GM12873 (cell line): ENCODE data around the gene PIGC.
A peak's percentile ranks its signal among the peaks of the same experiment; 100 is the strongest.

ENCODE experiments used
- CTCF ChIP-seq: IDR thresholded peaks from 2 replicates; pipeline ENCODE4 v1.5.1; 2012; ENCODE audit warnings: low read depth, mild to moderate bottlenecking, moderate library complexity, low read length, control low read depth; ENCODE audit not compliant: insufficient read depth; ENCODE audit errors: missing control alignments

The PIGC gene

DNA sequence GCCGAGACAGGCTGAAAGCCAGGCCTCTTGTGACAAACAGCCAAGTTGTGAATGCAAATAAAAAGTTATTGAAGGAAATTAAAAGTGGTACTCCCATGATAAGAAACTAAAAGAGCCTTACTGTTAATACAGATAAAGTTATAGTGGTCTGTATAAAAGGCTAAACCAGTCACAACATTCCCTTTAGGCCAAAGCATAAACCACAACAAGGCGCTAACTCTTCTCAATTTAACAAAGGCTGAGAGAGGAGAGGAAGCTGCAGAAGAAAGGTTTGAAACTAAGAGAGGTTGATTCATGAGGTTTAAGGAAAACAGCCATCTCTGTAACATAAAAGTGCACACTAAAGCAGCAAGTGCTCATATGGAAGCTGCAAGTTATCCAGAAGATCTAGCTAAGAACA is 12.7 kb downstream of the PIGC start:
- no peak for TF ChIP-seq CTCF

DNA sequence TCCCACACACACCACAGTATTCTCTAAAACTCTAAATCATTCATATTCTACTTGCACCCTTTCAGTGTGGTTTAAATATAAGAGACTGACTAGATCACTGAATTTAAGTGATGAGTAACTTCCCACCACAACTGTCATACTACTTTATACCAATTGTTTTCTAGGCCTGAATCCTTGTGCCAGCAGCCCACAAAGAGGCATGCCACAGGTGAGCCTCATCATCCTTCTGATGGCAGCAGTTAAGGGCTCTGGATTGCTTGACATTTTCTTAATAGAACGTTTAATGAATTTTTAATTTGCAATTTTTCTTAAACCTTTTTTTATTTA is 13.8 kb downstream of the PIGC start:
- no peak for TF ChIP-seq CTCF

GRCh38 chr1:172429331-172430127 is 14.3 kb downstream of the PIGC start:
- TF ChIP-seq CTCF = peak; percentile 59

DNA sequence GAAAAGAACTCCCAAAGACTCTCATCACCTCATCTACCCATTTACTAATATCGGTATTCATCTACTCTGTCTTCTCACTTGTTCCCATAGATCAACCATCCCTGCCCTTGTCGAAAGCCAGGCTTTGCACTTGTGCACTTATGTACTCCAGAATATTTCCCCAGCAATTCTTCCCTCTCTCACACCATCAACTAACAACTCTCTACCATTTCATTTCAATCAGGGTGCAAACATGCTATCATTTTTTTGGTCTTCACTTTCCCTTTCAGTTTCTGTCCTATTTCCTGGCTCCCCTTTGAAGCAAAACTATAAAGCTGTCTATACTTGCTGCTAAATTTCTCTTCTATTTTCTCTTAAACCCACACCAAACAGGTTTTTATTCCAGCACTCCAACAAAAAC is 16.7 kb downstream of the PIGC start:
- TF ChIP-seq CTCF = no peak

DNA sequence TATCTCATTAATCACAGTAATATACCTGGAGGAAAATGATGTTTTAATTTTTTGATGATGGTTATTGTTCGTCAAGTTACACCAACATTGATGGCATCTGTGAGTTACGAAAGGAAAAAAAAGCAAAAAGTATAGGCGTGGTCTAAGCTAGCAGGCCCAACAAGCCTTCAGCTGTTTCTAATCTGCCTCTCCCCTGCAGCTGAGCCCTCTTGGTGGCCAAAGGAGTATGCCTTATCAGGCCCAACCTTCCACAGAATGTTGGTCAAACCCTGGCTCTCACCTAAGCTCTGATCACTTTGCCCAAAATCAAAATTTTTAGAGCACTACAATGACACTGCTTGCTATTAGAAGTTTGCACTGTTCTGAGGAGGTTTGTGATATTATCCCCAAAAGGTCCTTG is 18.5 kb downstream of the PIGC start:
- TF ChIP-seq CTCF = no peak

- no peak for TF ChIP-seq CTCF
Observed at GRCh38 chr1:172423336-172423735, 20.5 kb downstream of the PIGC start.

- no peak for TF ChIP-seq CTCF
Observed at GRCh38 chr1:172421974-172422604, 21.8 kb downstream of the PIGC start.
